HG03045 (cell line): Measurements from ENCODE around the gene DTNA.

Experiments
- ATAC-seq: cut with Tn5 transposase; IDR thresholded peaks from one replicate; pipeline ENCODE4 v1.9.1; 2021; ENCODE audit warnings: mild to moderate bottlenecking, moderate library complexity; ENCODE audit not compliant: unreplicated experiment

DTNA gene

GRCh38 chr18:34928754-34929335 is 218.7 kb downstream of the DTNA start:
- no peak for ATAC-seq

DNA sequence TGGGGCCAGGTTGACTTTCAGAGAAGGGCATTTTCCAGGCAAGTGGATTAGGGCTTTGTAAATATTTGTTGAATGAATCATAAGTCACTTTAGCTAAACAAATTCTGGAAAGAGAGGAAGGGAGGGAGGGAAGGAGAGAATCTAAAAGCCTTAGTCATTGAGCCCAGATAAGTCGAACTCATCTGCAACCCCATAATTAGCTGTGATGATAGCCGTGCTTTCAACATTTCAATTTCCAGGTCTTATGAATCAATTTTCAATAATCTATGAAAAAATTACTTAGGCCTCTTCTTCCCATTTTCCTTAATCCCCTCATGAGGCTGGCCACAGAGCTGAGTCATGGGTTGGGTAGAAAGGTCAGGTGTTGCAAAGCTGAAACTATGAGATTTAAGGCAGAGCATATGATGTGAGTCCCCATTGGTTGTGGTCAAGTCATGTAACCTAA is 219.3 kb downstream of the DTNA start:
- no peak for ATAC-seq

- ATAC-seq, result no peak
Observed at GRCh38 chr18:34932363-34932762, 222.3 kb downstream of the DTNA start.

DNA sequence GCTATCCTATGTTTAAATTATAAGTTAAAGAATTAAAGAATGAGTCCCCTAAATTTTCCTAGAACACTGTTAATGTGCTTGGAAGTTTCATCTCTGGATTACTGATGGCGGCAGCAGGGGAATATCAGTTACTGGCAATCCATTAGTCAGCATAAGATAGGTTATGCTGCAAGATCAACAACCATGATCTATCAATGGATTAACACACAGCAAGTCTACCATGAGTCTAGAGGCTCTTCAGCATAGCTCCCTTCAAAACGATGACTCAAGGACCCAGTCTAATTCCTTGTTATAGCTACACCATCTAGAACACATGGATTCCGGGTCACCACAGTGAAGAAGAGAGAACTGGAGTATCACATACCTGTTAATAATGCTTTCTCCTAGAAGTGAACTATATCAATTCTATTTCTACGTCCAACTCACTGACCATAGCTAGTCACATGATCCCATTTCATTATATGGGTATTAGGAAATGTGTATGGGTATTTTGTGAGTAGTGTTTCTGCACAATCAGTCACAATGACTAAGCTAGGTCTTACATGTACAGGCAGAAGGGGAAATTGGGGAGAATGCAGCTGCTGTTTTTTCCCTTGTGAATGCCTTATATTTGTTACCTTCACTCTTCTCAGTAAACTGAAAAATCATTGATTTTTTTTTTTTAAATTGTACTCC is 222.8 kb downstream of the DTNA start:
- no peak for ATAC-seq

GRCh38 chr18:34933909-34934661 is 224.0 kb downstream of the DTNA start:
- ATAC-seq, result no peak

- ATAC-seq, result no peak
Observed at GRCh38 chr18:34936772-34937171, 226.7 kb downstream of the DTNA start.

DNA sequence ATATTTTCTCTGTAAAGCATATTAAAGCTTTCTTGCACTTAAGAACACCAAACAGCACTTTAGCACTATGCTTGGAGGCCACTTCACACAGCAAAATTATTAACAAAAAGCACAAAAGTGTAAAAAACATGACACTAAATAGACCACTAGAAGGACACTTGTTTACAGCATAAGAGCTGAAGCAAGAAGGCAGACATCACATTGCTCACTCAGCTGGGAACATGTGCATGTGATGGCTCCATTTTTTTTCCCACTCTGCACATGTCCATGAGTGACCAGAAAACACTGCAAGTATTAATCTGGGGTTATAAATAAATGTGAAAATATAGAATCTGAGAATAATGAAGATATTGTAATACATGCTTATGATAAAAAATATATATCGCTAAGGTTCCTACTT is 228.0 kb downstream of the DTNA start:
- no peak for ATAC-seq
